SK-N-SH (cell line): Measurements from ENCODE around the gene RAX. TPM values are rescaled to one million over a fixed set of nuclear protein-coding genes. Genes with fewer than 3 reads are reported as not detected.

ENCODE experiments used
- CTCF ChIA-PET: fragments of 300-600, 350-600 bp; formaldehyde crosslinking; extraction: SDS; loops from one replicate; lab custom pipeline; 2021; lab: Yijun Ruan, JAX
- POLR2A ChIA-PET: fragments of 350-600 bp; sonication (Branson Sonifier 250); formaldehyde crosslinking; extraction: SDS; loops from one replicate; lab custom pipeline; 2020; ENCODE audit warnings: antibody characterized with exemption, inconsistent platforms; lab: Yijun Ruan, JAX
- DNase-seq: peaks from one replicate; pipeline ENCODE4 v3.0.0; 2012
- H2AFZ ChIP-seq: fragments of 200-600 bp; sonication (generic); 2 replicates; pipeline ENCODE4 v1.8.1; 2016; ENCODE audit warnings: antibody characterized with exemption, mild to moderate bottlenecking, low read depth
- H3F3A ChIP-seq: fragments of 200-600 bp; sonication (generic); replicated peaks from 2 replicates; pipeline ENCODE3; 2016; ENCODE audit warnings: antibody characterized with exemption, mild to moderate bottlenecking; ENCODE audit not compliant: insufficient read depth
- H3K27ac ChIP-seq, 2 experiments: fragments of 200-500 bp in 1 of 2; fragments of 200-600 bp in 1 of 2; sonication (Bioruptor generic) in 1 of 2; sonication (generic), shearing (Covaris generic) in 1 of 2; 2 replicates each; pipeline versions ENCODE4 v1.5.1 to v1.6.1; 2014 to 2016; ENCODE audit warnings: low read depth in 2 of 2, inconsistent platforms in 1 of 2, low read length in 1 of 2, mild to moderate bottlenecking in 1 of 2, mixed read lengths in 1 of 2
- H3K27me3 ChIP-seq: fragments of 200-600 bp; sonication (generic), shearing (Covaris generic); 2 replicates; pipeline ENCODE4 v1.6.1; 2016; ENCODE audit warnings: mixed run types; ENCODE audit not compliant: insufficient read depth
- H3K36me3 ChIP-seq, 2 experiments: fragments of 200-500 bp in 1 of 2; fragments of 200-600 bp in 1 of 2; sonication (Bioruptor generic) in 1 of 2; sonication (generic) in 1 of 2; replicated peaks in 1 of 2; 2 replicates each; pipeline versions ENCODE3 to v1.5.1; 2014 to 2016; ENCODE audit warnings: low read length in 1 of 2, mild to moderate bottlenecking in 1 of 2; ENCODE audit not compliant: insufficient read depth in 2 of 2, control insufficient read depth in 1 of 2
- H3K4me1 ChIP-seq, 2 experiments: fragments of 200-500 bp in 1 of 2; fragments of 200-600 bp in 1 of 2; sonication (Bioruptor generic) in 1 of 2; sonication (generic), shearing (Covaris generic) in 1 of 2; 2 replicates each; pipeline versions ENCODE4 v1.5.1 to v1.6.1; 2014 to 2016; ENCODE audit warnings: low read depth in 1 of 2, low read length in 1 of 2, mixed run types in 1 of 2; ENCODE audit not compliant: insufficient read depth in 2 of 2, control insufficient read depth in 1 of 2
- H3K4me2 ChIP-seq: fragments of 200-600 bp; sonication (generic), shearing (Covaris generic); 2 replicates; pipeline ENCODE4 v1.6.1; 2017; ENCODE audit warnings: mixed run types
- H3K4me3 ChIP-seq, 2 experiments: fragments of 200-500 bp in 1 of 2; fragments of 200-600 bp in 1 of 2; sonication (Bioruptor generic) in 1 of 2; sonication (generic), shearing (Covaris generic) in 1 of 2; 2 replicates each; pipeline versions ENCODE4 v1.5.1 to v1.8.1; 2014 to 2016; ENCODE audit warnings: low read depth in 2 of 2, inconsistent platforms in 1 of 2, low read length in 1 of 2, mild to moderate bottlenecking in 1 of 2, mixed read lengths in 1 of 2, moderate library complexity in 1 of 2
- H3K79me2 ChIP-seq: fragments of 200-600 bp; sonication (generic); 2 replicates; pipeline ENCODE4 v1.8.1; 2017; ENCODE audit warnings: mild to moderate bottlenecking; ENCODE audit not compliant: insufficient read depth
- H3K9ac ChIP-seq: fragments of 200-600 bp; sonication (generic); 2 replicates; pipeline ENCODE4 v1.6.1; 2017; ENCODE audit warnings: mixed run types
- H3K9me2 ChIP-seq: fragments of 200-600 bp; sonication (generic); 2 replicates; pipeline ENCODE4 v1.6.1; 2017; ENCODE audit warnings: mixed run types
- H3K9me3 ChIP-seq: fragments of 200-600 bp; sonication (generic); 2 replicates; pipeline ENCODE4 v1.6.1; 2017; ENCODE audit warnings: mixed run types, mild to moderate bottlenecking, moderate library complexity
- H4K20me1 ChIP-seq: fragments of 200-600 bp; sonication (generic); 2 replicates; pipeline ENCODE4 v1.6.1; 2017; ENCODE audit warnings: mild to moderate bottlenecking, mixed run types; ENCODE audit not compliant: insufficient read depth
- CHD2 ChIP-seq: fragments of 150-350 bp; IDR thresholded peaks from 2 replicates; pipeline ENCODE4 v1.6.1; 2018; ENCODE audit warnings: low read length; ENCODE audit not compliant: partially characterized antibody
- EZH2phosphoT487 ChIP-seq: fragments of 200-600 bp; sonication (generic); IDR thresholded peaks from 2 replicates; pipeline ENCODE4 v1.6.1; 2017; ENCODE audit warnings: low read depth, mixed run types, mild to moderate bottlenecking, antibody characterized with exemption, moderate library complexity, borderline replicate concordance
- FOXJ3 ChIP-seq: sonication (generic); formaldehyde crosslinking; IDR thresholded peaks from 2 replicates; pipeline ENCODE4 v1.5.1; 2020; ENCODE audit warnings: mild to moderate bottlenecking, missing genetic modification reagents
- IRF3 ChIP-seq: fragments of 150-350 bp; IDR thresholded peaks from 2 replicates; pipeline ENCODE4 v1.6.1; 2016; ENCODE audit warnings: mild to moderate bottlenecking, low read depth, low read length
- MEF2A ChIP-seq: IDR thresholded peaks from 2 replicates; pipeline ENCODE4 v1.4.0; 2012; ENCODE audit warnings: low read depth, borderline replicate concordance
- POLR2AphosphoS5 ChIP-seq: IDR thresholded peaks from 2 replicates; pipeline ENCODE4 v1.6.1; 2012; ENCODE audit warnings: low read depth, low read length
- RAD21 ChIP-seq: IDR thresholded peaks from 2 replicates; pipeline ENCODE4 v1.6.1; 2012; ENCODE audit warnings: mild to moderate bottlenecking, low read length
- REST ChIP-seq: IDR thresholded peaks from 2 replicates; pipeline ENCODE4 v1.6.1; 2012; ENCODE audit warnings: mild to moderate bottlenecking, low read depth, low read length, moderate library complexity
- RXRA ChIP-seq: IDR thresholded peaks from 2 replicates; pipeline ENCODE4 v1.4.0; 2012; ENCODE audit warnings: low read depth, mild to moderate bottlenecking, borderline replicate concordance
- SMC3 ChIP-seq: IDR thresholded peaks from 2 replicates; pipeline ENCODE4 v1.6.1; 2012; ENCODE audit warnings: low read depth, low read length, improper control_type of control experiment
- TCF12 ChIP-seq: IDR thresholded peaks from 2 replicates; pipeline ENCODE4 v1.4.0; 2012
- YY1 ChIP-seq: IDR thresholded peaks from 2 replicates; pipeline ENCODE4 v1.4.0; 2012; ENCODE audit warnings: low read depth, mild to moderate bottlenecking
- ZBTB33 ChIP-seq: IDR thresholded peaks from 2 replicates; pipeline ENCODE4 v1.4.0; 2012; ENCODE audit warnings: low read depth, borderline replicate concordance
- WGBS: methylation state at CpG from one replicate; pipeline ENCODE4 v1.1.6; 2017; ENCODE audit warnings: low lambda C conversion rate; 5-methylcytosine and 5-hydroxymethylcytosine counted together
- polyA plus RNA-seq, 3 experiments: library from polyadenylated mRNA; depleted of rRNA; stranded (reverse); fragments of >200 nt; gene quantifications; 2 replicates each; pipeline ENCODE4 v1.2.3, GENCODE V29; 2012

Gene RAX
- polyA plus RNA-seq, 1 of the 3 experiments (the other 2 are of a cell fraction), result not detected

- DNase-seq, result peak; percentile 47
These were observed 9.1 kb downstream of the RAX start for GRCh38 chr18:59264121-59264571.

More at GRCh38 chr18:59264121-59264571, 9.1 kb downstream of the RAX start:
- no peak overlapping the region for H3K4me3 ChIP-seq
- no peak for TF ChIP-seq MEF2A
- TF ChIP-seq CHD2, result no peak
- TF ChIP-seq REST, result no peak
- no peak for TF ChIP-seq ZBTB33
- TF ChIP-seq IRF3, result no peak
- TF ChIP-seq TCF12, result no peak
- TF ChIP-seq YY1, result no peak
- no peak for TF ChIP-seq FOXJ3 (CRISPR knock-in tag)
- TF ChIP-seq RXRA, result no peak
- no peak for TF ChIP-seq POLR2AphosphoS5
- TF ChIP-seq SMC3, result no peak
- TF ChIP-seq RAD21, result no peak
- TF ChIP-seq EZH2phosphoT487, result no peak
- no peaks in the 10 kb centered on the region for H3K9me2 ChIP-seq
- no peak overlapping the region for H3K4me2 ChIP-seq
- no peaks in the 10 kb centered on the region for H3K9me3 ChIP-seq
- no peak overlapping the region for H2AFZ ChIP-seq
- no peak overlapping the region for H3K27ac ChIP-seq
- no peaks in the 10 kb centered on the region for H3K36me3 ChIP-seq
- H3K9ac ChIP-seq, result no peak overlapping the region
- no peaks in the 10 kb centered on the region for H4K20me1 ChIP-seq
- H3F3A ChIP-seq, result peaks cover 3% of the 10 kb centered on the region
- H3K79me2 ChIP-seq, result no peaks in the 10 kb centered on the region
- H3K27me3 ChIP-seq, result peaks cover 67% of the 10 kb centered on the region
- CTCF ChIA-PET, result interaction anchor here (0.6 to 8.4 kb wide), 7 partner anchors 9 to 160 kb away, joined by 3 to 92 read pairs (median 5); partner anchors contain the start of gene RAX
- POLR2A ChIA-PET, result no interaction called here
- 13% methylated on average over 10 of the region's 17 CpGs for WGBS
- peaks cover 2 to 4% of the 10 kb centered on the region in 2 experiments; a peak in 2 of 4 replicates for H3K4me1 ChIP-seq
